HG03469 (cell line): ENCODE measurements around the gene SLC27A6.
"Not testable (repeated sequence)": the region's sequence is repeated elsewhere in the genome, so short reads cannot be mapped to it uniquely, and the experiment has no call there.

Experiments used
- ATAC-seq: cut with Tn5 transposase; IDR thresholded peaks from one replicate; pipeline ENCODE4 v1.9.1; 2021; ENCODE audit warnings: mild to moderate bottlenecking, moderate library complexity, moderate number of reproducible peaks; ENCODE audit not compliant: unreplicated experiment

Gene SLC27A6

GRCh38 chr5:129001841-129002526 lies 36.7 kb downstream of the SLC27A6 start:
- no peak for ATAC-seq

- ATAC-seq, result no peak
These were observed 37.2 kb downstream of the SLC27A6 start for GRCh38 chr5:129002527-129002842.

GRCh38 chr5:129003232-129003631 lies 37.9 kb downstream of the SLC27A6 start:
- no peak for ATAC-seq

GRCh38 chr5:129014185-129014584 lies 48.9 kb downstream of the SLC27A6 start:
- ATAC-seq, result no peak

- no peak for ATAC-seq
These were observed 53.5 kb downstream of the SLC27A6 start for GRCh38 chr5:129018837-129019236.

- no peak for ATAC-seq
These were observed 54.2 kb downstream of the SLC27A6 start for GRCh38 chr5:129019401-129019908.

- ATAC-seq, result no peak
These were observed 55.4 kb downstream of the SLC27A6 start for GRCh38 chr5:129020683-129021082.

GRCh38 chr5:129021744-129022143 lies 56.5 kb downstream of the SLC27A6 start:
- ATAC-seq, result no peak

GRCh38 chr5:129022599-129022998 lies 57.3 kb downstream of the SLC27A6 start:
- no peak for ATAC-seq

- no peak for ATAC-seq
These were observed 62.0 kb downstream of the SLC27A6 start for GRCh38 chr5:129027260-129027659.

- no peak for ATAC-seq
These were observed 66.8 kb downstream of the SLC27A6 start for GRCh38 chr5:129031886-129032683.

- not testable (repeated sequence) for ATAC-seq
These were observed 71.0 kb downstream of the SLC27A6 start for GRCh38 chr5:129036257-129036656.

GRCh38 chr5:129041196-129041881 lies 76.1 kb downstream of the SLC27A6 start:
- ATAC-seq, result no peak

- no peak for ATAC-seq
These were observed 77.0 kb downstream of the SLC27A6 start for GRCh38 chr5:129042306-129042705.

GRCh38 chr5:129043894-129044293 lies 78.6 kb downstream of the SLC27A6 start:
- ATAC-seq, result no peak

- ATAC-seq, result no peak
These were observed 80.9 kb downstream of the SLC27A6 start for GRCh38 chr5:129046151-129046550.

- no peak for ATAC-seq
These were observed 83.2 kb downstream of the SLC27A6 start for GRCh38 chr5:129048509-129048908.

- ATAC-seq, result no peak
These were observed 84.0 kb downstream of the SLC27A6 start for GRCh38 chr5:129049126-129049799.

GRCh38 chr5:129051283-129051682 lies 86.0 kb downstream of the SLC27A6 start:
- no peak for ATAC-seq

- ATAC-seq, result no peak
These were observed 88.2 kb downstream of the SLC27A6 start for GRCh38 chr5:129053438-129053837.

GRCh38 chr5:129057329-129057728 lies 92.0 kb downstream of the SLC27A6 start:
- no peak for ATAC-seq
